Limb (tissue), 2 donors: ENCODE data around the gene SMIM13.

Experiments
- DNase-seq, 2 donors: peaks; one replicate each; pipeline ENCODE4 v3.0.0-alpha.2; 2016; ENCODE audit errors: extremely low spot score in 2 of 2

Gene SMIM13

GRCh38 chr6:11121851-11122250 lies 28.2 kb downstream of the SMIM13 start:
- no peak for DNase-seq

DNA sequence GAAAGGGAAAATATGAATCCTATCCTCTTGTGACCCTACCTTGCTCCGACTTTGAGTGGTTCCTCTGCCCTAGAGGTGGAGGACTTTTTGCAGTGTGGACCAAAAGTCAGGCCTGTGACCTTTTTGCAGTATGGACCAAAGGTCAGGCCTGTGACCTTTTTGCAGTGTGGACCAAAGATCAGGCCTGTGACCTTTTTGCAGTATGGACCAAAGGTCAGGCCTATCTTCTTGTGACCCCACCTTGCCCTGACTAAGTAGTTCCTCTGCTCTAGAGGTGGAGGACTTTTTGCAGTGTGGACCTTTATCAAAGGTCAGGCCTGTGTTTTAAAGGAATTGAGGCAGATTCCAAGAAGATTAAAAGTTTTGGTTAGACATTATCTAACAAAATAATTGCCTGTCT lies 28.7 kb downstream of the SMIM13 start:
- no peak for DNase-seq

GRCh38 chr6:11123978-11124377 lies 30.3 kb downstream of the SMIM13 start:
- no peak for DNase-seq

GRCh38 chr6:11126876-11127275 lies 33.2 kb downstream of the SMIM13 start:
- no peak for DNase-seq

DNA sequence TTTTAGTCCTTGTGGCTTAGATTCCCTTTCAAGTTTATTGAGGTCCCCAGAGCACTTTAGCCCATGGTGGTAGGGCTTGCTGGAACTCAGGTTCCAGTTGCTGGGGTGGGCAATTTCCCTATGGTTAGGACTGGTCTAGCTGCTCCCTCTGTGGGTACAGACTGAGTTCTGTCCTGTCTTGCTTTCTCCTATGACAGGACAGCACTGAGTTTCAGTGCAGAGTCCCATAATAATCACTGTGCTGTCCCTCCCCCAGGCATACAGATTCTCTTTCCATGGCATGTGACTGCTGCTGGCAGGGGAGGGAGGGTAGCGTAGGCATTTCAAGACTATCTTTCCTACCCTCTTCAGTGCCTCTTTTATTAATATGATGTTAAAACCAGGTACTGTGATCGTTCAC lies 35.0 kb downstream of the SMIM13 start:
- DNase-seq, result no peak

GRCh38 chr6:11129908-11130565 lies 36.4 kb downstream of the SMIM13 start:
- no peak for DNase-seq

DNA sequence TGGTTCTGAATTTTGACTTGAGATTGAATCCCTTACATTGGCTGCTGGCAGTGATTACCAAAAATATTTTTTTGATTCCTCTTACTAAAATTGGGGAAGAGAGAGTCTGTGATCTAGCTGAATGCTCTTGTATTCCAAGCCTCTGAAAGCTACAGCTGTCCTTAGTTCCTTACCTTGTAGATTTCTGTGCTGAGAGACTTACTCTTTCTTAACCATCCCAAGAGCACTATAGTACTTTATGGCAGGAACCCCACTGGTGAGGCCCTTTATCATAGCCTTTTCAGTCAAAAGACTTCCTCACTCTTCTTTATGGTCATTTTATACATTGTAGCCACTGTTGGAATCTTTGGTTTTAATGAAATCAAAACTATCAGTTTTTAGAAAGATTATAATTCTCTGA lies 37.0 kb downstream of the SMIM13 start:
- DNase-seq, result no peak

DNA sequence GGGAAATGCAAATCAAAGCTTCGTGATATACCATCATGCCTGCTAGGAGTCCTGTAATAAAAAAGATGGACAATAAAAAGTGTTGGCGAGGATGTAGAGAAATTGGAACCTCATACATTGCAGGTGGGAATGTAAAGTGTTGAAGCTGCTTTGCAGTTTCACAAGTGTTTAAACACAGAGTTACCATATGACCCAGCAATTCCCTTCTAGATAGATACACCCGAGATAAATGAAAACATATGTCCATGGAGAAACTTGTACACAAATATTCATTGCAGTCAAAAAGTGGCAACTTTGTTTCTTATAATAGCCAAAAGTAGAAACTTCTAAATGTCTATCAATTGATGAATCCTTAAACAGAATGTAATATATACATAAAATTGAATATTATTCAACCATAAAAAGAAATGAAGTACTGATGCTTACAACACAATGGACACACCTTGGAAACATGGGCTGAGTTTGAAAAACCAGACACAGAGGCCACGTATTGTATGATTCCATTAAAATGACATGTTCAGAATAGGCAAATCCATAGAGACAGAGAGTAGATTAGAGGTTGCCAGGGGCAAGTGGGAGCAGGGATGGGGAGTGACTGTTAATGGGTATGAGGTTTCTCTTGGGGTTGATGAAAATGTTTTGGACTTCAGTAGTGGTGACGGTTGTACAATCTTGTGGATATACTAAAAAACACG lies 38.7 kb downstream of the SMIM13 start:
- no peak for DNase-seq

DNA sequence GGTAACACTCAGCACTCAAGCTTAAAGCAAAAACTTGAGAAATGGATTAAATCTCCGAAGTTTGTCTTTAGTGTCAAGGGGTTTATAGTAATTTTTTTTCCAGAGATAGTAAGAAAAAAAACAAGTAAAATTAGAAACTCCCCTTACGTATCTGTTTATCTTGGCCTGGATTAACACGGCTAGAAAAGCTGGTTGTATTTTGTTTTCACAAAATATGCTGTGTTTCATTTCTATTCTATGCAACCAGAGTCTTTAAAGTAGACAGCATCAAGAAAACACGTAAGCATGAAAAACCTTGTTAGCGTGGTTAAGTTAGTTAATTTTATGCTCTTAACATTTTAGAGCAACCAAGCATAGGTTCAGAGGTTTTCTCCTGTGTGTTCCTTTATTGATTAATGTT lies 39.6 kb downstream of the SMIM13 start:
- DNase-seq, result no peak

GRCh38 chr6:11136809-11137208 lies 43.2 kb downstream of the SMIM13 start:
- no peak for DNase-seq

DNA sequence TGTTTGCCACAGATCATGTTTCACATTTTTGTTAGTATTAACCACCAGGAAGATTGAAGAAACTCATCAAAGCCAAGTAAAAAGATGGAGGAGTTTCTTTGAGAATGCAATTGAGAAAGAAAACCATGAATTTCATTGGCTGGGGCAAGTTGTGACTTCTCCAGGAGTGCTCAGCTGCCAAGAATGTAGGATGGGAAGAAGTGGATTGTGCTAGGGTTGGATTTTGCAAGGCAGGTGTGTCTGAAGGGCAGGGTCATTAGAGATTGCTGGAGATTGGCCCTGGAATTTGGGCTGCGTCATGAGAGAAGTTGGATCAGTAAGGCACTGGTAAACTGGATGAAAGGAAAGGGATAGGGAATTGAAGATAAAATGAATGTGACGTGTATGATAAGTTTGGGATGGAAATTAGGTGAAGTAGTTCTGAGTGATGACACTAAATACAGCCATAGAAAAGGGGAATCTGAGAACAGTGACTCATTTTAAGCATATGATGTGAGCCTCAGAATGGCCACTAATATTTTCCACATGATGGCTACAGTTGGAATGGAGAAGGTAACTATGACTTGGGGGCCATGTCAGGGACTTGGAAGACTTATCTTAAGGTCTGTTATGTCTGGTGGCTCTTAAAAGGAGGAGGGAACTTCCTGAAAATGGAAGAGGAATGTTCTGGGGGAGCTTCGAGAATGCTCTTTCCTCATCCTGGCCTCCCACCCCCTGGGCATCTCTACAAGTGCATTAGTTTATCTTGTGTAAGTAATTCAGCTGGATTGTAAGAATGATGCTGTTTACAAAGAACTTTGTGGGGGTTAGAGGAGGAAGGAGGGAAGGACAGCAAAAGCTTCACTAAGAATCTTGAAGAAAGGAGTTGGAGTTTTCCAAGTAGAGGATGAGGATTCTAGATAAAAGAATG lies 45.7 kb downstream of the SMIM13 start:
- DNase-seq, result no peak

- DNase-seq, result no peak
Observed at GRCh38 chr6:11140056-11140455, 46.4 kb downstream of the SMIM13 start.

DNA sequence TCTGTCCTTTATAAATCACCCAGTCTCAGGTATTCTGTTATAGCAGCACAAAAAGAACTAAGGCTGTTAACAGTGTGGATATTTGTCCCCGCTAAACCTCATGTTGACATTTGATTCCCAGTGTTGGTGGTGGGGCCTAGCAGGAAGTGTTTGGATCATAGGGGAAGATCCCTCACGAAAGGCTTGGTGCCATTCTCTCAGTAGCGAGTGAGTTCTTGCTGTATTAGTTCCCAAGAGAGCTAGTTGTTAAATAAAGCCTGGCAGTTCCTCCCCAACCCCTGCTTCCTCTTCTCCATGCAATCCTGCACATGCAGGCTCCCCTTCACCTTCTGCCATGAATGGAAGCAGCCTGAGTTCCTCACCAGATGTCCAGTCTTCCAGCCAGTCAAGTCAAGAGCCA lies 47.7 kb downstream of the SMIM13 start:
- DNase-seq, result no peak

DNA sequence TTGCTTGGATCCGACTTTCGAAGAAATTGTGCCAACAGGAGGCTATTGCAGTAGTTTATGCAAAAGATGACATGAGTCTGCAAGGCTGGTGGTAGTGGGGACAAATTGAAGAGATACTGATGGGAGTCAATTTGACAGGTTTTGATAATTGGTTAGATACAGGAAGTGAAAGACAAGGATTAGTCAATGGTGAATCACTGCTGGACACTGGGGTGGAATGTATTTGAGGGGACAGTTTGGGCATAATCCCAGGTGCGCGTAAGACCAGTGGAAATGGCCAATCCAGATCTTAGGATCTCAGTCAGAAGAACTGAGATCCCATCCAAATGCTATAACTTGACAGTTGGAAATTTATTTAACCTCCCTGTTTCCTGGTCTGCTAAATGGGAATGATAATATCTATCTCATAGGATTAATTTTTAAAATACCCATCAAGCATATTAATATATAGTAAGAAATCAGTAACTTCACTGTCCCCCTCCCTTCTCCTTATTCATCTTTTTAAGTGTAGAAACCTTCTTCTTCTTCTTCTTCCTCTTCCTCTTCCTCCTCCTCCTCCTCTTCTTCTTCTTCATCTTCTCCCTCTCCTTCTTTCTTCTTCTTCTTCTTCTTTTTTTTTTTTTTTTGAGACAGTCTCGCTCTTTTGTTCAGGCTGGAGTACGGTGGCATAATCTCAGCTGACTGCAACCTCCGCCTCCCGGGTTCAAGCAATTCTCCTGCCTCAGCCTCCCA lies 48.8 kb downstream of the SMIM13 start:
- no peak for DNase-seq

DNA sequence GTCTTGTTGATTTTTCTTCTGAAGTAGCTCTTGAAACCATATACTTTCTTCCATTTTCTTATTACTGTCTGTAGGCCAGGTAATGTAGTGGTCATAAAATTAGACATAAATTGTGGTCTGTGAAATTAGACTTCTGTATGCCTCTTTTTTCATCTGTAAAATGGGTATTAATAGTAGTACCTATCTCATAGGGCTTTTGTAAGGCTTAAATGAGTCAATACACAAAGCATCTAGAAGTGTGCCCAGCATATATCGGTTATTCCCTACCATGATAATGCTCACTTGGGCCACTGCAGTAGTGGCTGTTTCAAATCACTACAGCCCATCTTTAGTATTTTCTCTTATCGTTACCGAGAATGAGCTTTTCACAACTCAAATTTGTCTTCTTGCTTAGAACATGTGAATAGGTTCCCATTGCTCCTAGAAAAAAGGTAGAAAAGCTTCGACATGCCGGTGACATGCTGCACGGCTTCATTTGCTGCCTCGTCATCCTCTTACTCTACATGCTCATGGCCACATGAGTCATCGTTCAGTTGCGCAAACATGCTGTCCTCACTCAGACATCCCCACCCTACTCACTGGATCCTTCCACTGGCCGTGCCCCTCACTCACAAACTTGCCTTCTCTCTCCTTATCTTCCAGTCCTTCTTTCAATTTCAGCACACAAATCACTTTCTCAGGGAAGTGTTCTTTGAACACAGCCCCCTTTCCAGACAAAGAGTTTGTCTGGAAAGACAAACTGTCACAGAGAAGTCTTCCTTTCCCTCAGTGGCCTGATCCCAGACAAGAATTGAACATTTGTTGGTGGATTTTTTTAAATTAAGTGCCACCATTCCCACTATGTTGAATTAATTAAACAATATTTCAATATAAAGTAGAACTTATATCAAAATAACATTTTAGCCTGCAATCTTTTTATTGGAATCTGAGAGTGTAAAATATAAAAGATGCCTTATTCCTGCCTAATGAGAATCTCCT lies 50.0 kb downstream of the SMIM13 start:
- DNase-seq, result no peak

- peak; percentile 48 to 78 for DNase-seq
Observed at GRCh38 chr6:11144393-11144851, 50.8 kb downstream of the SMIM13 start.

DNA sequence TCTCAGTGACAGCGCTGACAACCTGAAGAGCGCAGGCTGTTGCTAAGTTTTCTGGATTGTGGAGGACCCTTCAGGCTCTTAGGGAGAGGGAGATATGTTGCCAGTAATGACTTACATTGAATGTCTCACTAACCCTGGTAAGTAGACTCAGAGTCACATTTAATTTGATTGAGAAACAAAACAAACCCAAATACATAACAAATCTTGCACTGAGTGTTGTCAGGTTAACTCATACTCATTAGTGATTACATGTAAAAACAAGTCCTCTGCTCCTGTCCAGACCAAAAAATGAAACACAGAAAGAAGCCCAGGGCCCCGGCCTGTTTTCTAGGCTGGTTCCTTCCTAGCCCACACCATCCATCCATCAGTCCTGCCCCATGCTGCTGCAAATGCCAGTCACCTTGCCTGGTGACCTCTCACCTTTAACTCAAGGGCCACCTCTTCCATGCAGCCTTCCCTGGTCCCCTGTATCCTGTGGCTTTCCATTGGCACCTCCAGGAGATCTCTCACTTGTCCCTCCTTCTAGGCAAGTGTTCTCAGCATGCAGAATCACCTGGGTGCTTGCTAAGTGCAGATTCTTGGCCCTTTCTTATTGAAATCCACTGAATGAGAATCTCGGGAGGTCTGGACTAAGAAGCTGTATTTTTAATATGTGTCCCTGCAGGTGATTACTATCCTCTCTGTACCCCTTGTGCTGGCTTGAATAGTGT lies 52.6 kb downstream of the SMIM13 start:
- DNase-seq, result no peak

DNA sequence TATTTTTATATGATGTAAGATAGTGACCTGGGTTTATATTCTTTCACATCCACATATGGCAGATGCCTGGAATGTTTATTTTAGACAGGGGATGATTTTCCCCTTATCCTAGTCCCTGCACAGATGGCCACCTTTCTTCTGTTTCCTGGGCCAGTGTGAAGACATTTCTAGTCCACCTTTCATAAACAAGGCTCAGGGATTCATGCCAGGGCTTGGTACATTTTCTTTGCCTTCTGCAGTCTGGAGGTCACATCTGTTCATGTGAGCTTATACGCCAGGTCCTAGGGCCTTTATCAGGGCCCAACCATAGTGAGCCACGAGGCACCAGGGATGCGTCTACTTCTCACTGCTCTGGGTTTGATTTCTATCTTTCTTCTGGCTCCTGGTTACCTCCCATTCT lies 55.9 kb downstream of the SMIM13 start:
- no peak for DNase-seq

GRCh38 chr6:11151488-11151887 lies 57.9 kb downstream of the SMIM13 start:
- DNase-seq, result no peak

DNA sequence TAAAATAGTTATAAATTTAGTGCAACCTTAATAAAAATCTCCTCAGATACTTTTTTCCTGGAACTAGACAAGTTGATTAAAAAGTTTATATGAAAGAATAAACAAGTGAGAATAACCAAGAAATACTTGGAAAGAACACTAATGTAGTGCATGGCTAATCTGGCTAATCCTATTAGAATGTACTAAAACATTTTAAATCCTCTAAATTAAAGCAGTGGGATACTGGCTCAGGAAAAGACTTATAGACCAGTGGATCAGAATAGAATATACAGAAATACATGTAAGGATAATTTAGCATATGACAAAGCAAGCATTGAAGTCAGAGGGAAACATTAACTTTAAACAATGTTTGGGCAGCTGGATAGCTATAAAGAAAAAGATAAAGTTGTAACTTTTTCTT lies 58.9 kb downstream of the SMIM13 start:
- no peak for DNase-seq
